Inferior parietal cortex (tissue), 1 donor: Measurements from ENCODE around the gene MEIOB.
"Not testable (repeated sequence)": the region's sequence is repeated elsewhere in the genome, so short reads cannot be mapped to it uniquely, and the experiment has no call there.

Experiments
- DNase-seq: peaks from one replicate; pipeline ENCODE4 v3.0.0-alpha.2; 2016; ENCODE audit errors: extremely low spot score

MEIOB gene

DNA sequence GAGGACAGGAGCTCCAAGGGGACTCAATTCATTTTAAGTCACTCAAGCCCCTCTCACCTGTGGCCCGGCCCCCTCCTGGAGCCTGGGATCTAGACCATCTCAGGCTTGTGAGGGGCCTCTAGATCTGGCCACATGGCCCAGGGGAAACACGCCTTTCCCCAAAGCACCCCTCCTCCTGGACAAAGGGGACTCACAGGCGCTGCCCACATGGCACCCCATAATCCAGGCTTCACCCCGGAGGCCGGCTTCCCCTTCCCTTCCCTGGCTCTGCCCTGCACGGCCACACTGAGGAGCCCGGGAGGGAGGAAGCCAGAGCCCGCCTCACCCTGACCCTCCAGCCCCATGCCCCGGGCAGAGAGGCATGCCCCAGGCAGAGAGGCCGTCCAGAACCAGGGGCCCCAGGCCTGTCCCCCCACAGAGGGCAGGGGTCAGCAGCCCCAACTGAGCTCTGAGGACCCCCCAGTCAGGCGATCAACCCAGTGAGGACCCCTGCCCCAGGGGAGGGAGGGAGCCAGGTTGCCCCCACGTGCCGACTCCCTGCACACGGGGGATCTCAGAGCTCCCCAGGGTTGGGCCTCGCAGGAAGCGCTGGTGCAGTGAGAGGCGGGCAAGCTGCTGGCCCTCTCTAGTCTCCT lies 35.4 kb upstream of the MEIOB start:
- no peak for DNase-seq

DNA sequence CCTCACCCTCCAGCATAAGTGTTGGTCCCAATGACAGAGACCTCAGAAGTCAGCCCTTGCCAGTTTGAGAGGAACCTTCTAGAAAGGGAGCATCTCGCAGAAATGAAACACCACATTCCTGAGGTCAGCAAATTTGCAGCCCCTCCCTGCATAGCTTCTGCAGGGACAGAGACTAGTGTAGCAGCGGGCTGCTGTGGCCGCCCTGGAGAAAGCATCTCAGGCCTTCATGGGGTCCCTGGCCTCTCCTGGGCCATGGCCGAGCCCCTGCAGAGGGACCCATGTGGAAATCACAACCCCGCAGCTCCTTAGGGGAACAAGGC lies 34.8 kb upstream of the MEIOB start:
- DNase-seq: no peak

DNA sequence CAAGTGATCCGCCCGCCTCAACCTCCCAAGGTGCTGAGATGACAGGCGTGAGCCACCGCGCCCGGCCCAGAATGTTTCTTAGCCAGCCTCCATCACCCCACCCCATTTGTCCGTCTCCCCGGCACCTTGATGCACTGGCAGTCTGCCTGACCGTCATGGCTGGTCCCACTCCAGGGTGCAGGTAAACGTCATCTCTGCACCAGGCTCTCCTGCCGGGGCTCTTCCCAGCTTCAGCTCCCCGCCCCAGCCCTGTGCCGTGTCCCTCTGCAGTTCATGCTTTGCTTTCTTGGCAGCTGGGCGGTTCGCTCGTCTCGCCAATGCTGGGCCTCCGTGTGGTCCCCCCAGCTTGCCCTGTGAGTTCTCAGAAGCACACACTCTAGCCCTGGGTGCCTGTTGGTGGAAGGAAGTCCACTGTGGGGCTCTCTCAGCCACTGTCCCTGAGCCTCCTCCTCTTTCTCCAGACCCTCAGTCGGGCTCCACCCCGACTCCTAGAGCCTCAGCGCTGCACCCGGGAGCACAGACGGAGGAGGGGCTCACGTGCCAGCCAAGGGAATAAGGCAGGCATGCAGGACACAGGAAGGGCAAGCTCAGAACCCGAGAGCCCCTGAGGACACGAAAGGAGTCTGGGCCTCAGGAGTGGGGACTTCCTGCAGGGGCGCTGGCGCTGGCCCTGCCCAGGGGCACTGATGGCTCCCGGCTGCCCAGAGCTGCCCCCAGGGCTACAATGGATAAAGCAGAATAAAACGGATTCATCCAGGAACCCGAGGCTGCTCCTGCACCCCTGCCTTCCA lies 34.3 kb upstream of the MEIOB start:
- no peak for DNase-seq

DNA sequence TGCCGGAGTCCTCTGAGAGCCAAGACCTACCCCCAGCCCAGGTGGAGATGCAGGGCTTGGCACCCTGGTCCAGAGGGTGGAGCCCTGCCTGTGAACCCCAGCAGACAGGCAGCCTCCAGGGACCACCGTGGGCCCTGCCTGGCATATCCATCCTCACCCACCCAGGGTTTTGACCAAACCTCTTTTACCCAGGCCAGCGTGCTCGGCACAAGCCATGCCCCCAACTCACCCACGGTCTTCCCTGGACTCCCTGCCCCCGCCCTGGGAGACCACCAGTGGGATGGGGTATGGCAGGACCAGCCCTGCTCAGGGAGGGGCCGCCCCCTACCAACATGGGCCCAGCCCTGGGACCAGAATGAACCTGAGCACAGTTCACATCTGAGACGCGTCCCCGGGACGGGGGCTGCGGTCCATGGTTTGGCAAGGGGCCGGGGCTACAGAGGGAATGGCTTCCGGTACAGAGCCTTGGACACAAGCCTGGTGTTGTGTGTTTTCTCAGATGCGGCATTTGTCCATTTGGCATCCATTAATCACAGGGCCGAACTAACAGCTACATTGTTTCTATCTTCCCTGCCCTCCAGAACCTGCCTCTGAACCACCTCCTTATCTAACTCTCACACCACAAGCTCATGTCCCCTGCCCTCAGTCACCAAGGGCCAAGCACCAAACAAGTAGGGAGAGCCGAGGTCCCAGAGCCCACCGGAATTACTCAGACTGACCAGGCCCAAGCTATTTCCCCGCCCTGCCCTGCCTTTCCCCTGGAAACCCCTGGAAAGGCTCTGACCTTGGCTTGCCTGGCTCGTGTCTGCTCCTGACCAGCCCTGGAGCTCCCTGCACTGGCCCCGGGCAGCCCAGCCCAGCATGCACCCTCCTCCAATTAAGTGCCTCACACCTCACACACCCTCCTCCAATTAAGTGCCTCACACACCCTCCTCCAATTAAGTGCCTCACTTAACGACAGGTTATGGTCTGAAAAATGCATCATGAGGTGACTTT lies 32.2 kb upstream of the MEIOB start:
- DNase-seq: no peak

DNA sequence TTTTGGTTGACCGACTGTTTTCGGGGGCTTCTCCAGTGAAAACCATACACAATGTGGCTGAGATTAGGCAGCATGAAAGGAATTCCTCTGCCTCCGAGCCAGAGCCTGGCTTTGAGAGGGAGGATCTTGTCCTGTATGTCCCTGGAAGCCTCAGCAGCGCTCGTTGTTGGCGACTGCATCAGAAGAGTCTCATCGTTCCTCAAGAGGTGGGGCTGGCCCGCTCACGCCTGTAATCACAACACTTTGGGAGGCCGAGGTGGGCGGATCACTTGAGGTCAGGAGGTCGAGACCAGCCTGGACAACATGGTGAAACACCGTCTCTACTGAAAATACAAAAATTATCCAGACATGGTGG lies 31.2 kb upstream of the MEIOB start:
- no peak for DNase-seq

DNA sequence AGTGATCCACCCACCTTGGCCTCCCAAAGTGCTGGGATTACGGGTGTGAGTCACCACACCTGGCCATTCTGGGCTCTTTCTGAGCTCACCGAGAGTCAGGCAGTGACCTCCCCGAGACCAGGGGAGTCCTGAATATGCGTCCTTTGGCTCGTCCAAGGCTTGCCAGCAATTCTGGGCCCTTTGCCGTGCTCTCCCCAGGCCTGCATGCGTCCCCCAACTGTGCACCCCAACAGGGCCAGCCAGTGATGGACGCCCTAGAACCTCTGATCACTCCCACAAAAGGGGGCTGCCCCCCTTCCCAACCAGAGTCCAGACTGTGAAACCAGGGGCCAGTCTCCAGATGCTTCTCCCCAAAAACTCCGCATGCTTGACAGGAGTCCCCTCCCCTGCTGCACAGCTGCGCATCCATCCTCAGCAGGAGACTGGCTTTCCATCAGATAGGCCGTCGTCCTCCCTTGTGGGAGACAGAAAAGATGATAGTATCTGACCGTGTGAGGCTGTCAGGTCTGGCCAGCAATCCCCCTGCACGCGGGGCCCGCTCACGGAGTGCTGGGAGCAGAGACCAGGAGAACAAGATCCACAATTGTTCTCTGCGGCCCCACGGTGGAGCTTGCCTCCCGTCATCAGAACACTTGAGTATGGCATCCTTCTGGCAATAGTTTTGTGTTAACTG lies 30.7 kb upstream of the MEIOB start:
- no peak for DNase-seq

DNA sequence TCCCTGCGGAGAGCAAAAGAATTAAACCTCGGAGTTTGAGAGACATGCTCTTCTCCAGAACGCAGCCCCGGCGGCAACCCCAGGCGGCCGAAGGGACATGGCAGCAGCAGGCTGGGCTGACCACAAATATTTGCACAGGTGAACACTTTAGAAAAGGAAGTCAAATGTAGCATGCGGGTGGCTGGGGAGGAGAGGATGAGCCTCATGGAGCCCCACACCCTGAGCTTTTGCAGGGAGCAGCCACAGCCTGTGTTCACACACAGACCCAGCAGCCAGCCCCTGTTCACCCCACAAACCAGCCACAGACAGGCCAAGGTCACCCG lies 28.4 kb upstream of the MEIOB start:
- no peak for DNase-seq

DNA sequence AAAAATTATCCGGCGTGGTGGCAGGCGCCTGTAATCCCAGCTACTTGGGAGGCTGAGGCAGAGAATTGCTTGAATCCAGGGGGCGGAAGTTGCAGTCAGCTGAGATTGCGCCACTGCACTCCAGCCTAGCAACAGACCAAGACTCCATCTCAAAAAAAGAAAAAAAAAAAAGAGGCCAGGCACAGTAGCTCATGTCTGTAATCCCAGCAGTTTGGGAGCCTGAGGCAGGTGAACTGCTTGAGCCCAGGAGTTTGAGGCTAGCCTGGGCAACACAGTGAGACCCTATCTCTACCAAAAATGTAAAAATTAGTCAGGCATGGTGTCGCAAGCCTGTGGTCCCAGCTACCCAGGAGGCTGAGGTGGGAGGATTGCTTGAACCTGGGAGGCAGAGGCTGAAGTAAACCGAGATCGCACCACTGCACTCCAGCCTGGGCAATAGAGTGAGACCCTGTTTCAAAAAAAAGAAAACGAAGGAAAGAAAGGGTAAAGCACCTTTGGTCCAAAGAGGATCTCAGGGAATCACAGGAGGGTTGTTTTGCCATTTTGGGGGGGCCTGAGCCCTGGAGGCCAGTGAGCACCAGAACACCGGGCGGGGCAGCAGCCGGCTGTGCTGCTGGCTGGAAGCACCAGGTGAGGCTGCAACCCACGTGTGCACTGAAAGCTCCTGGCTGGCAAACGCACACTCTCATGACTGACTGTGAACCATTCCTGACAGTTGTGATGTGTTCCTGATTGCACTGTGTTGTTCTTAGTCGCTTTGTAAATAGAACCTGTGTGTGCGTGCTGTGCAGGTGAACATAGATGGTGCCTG lies 27.9 kb upstream of the MEIOB start:
- no peak for DNase-seq

DNA sequence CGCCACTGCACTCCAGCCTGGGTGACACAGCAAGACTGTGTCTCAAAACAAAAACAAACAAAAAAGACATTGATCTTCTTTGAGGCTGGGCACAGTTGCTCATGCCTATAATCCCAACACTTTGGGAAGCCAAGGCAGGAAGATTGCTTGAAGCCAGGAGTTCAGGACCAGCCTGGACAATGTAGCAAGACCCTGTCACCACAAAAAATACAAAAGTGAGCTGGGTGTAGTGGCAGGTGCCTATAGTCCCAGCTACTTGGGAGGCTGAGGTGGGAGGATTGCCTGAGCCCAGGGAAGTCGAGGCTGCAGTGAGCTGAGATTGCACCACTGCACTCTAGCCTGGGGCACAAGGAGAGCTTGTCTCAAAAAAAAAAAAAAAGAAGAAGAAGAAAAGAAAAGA lies 25.7 kb upstream of the MEIOB start:
- DNase-seq: not testable (repeated sequence)

DNA sequence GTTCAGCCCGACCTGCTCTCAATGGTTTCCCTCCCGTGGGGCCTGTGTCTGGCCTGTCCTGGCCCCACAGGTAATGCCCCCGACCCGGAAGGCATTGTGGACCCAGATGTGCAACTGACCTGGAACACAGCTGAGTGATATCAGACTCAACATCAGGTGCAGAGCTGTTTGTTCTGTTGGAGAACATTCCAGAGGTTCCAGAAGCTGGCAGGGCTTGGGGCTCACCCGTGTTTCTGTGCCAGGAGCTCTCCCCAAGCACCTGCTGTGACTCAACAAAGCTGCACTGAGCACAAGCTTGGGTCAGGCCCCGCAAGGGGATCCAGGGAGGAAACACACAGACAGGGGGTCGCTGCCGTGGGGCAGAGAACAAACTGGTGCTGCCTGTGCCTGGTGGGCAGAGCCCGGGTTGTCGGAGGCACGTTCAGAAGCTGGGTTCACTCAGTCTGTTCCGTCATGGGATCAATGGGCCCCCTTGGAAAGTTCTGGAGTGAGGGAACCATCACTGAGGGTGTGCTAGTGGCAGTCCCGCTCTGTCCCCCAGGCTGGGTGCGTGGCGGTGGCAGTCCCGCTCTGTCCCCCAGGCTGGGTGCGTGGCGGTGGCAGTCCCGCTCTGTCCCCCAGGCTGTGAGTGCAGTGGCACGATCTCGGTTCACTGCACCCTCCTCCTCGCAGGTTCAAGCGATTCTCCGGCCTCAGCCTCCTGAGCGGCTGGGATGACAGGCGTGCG lies 24.1 kb upstream of the MEIOB start:
- DNase-seq: no peak

DNA sequence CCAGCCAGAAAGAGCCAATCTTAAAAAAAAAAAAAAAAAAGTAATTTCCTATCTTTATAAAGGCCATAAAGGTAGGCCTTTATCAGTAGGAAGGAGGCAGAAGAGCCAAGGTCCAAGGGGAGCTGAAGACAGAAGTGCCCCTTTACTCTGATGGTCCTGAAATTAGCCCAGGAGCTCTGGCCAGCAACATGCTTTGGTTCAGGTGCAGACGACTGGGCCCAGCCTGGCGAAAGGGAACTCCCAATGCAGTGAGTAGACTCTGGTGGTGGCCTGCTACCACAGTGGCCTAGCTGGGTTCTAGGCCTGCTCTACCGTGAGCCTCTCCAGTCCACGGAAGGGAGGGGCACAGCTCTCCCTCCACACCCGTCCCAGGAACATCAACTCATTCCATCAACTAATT lies 23.1 kb upstream of the MEIOB start:
- no peak for DNase-seq

DNA sequence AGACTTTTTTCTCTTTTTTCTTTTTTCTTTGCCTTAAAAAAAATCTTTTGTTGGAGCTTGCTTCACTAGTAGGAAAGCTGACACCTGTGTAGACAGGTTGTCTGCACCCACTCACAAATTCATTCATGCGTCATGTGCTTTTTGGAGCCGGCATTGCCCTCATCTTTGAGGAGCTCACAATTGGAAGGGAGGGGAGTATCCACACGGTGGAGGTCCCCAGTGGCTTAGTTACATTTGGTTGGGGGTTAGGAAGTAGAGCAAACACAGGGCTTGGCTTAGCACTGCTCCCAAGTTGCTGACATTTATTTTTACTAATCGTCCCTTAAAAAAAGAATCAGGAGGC lies 18.7 kb upstream of the MEIOB start:
- DNase-seq: no peak

DNA sequence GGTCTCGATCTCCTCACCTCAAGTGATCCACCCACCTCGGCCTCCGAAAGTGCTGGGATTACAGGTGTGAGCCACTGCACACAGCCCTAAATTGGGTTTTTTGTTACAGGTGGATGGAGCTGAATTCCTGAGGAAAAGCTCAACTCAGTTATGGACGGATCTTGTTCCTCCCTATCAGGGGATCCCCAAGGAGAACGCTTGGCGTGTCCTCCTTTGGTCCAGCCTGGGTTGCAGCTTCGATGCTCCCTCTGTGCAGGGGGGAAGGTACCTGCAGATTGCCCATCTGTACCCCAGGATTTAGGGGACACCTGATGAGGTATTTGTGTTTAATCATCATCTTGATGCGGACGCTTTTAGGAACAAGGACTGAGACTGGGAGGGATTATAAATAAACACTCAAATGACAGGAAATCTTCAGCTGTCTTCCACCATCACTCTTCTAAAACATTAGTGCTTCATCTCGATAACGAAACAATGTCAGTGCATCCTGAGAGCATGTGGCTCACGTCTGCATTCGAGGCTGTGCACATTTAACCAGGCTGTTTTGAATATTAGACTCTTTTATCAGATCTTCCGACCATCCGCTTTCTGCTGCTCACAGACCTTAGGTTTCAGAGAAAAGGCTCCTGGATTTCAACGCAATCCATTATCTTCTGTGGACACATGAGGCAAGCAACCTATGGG lies 18.2 kb upstream of the MEIOB start:
- DNase-seq: no peak

DNA sequence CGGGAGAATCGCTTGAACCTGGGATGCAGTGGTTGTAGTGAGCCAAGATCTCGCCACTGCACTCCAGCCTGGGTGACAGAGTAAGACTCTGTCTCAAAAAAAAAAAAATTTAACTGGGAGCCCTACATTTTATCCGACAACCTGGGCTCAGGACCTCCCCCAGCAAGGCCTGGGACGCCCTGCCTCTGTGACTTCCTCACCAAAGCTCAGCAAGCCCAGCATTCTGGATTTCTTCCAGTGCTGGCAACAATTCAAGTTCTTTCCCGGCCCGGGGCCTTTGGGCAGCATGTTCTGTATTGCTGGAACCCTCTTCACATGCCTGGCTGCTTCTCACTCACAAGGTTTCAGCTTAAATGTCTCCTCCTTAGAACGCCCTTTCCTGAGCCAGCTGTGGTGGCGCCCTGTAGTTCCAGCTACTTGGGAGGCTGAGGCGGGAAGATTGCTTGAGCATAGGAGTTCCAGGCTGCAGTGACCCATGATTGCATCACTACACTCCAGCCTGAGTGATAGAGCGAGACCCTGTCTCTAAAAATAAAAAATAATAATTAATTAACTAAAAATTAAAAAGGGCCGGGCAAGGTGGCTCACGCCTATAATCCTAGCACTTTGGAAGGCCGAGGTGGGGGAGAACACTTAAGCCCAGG lies 15.9 kb upstream of the MEIOB start:
- DNase-seq: no peak

DNA sequence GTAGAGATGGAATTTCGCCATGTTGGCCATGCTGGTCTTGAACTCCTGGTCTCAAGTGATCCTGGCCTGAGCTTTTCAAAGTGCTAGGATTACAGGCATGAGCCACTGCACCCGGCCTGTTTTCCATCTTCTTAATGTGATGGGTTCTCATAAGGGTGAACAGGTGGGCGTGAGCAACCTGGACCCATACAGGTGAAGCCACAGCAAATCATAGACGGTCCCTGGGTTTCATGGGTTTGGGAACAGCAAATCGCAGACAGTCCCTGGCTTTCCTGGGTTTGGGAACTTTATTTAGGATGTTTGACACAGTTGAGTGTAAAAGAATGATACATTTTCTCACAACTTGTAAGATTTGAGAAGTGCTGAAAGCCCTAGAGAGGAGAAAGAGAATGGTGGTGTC lies 12.9 kb upstream of the MEIOB start:
- DNase-seq: no peak

DNA sequence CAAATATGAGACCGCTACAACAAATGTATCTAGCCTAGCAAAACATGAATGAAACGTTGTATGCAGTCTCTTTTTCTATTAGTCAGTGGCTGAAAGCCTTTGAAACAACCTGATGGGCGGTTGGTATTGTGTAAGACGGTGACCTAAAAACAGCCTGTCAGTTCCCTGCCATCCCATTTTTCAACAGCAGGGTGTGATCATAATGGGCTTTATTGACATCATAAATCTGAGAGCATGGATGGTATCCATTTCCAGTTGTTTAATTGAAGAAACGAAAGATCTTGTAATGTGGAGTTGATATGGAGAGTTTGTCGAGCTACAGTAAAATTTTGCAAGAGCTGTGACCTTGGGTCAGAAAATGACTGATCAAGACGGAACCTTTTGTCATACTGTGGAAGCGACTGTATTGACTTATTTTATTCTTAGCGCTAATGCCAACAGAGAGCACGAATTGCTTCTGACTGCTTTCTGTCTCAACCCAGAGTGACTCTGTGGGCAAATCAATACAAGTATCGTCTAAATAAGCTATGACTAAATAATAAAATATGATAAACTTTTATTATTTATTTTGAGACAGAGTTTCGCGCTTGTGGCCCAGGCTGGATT lies 12.3 kb upstream of the MEIOB start:
- no peak for DNase-seq

DNA sequence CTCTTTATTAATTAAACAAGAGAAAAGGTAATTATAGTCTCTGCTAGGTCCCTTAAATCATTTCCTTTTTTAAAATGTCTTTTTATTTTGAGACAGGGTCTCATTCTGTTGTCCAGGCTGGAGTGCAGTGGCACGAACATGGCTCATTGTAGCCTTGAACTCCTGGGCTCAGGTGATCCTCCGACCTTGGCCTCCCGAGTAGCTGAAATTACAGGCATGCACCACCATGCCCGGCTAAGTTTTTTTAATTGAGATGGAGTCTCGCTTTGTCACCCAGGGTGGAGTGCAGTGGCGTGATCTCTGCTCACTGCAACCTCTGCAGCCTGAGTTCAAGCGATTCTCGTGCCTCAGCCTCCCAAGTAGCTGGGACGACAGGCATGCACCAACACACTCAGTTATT lies 9.2 kb upstream of the MEIOB start:
- DNase-seq: not testable (repeated sequence)

DNA sequence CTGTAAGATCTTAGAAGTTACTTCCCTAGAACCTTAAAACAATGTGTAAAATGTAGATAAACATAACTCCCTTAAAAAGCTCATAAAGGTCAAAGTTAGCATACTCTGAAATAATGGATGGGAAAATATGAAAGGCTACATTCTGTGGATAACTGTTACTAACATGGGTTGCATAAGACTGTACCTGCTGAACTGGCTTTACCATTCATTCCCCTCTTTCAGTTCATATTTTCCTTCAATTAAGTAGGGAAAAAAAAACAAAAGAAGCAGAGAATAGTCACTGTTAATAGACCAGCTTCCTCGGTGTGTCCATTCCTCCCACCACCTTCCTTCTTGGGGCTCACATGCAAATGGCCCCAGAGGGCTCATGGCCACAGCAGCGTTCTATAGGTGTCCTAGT lies 7.5 kb upstream of the MEIOB start:
- no peak for DNase-seq

DNA sequence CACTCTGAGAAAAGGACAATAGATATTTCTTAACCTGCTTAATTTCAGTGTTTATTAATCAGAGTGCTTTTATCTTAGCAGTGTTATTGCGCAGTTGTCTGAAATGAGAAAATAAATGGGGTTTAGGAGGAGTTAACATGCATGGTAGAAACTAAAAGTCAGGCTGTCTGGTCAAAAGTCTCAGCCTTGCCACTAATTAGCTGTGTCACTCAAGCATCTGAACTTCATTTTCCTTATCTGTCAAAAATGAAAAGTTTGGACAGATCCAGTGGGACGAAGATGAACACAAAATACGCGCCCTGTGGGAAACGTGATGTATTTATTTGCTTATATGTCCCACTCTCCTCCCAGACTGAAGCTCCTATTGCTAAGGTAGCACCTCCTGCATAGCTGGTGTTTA lies 6.3 kb upstream of the MEIOB start:
- DNase-seq: no peak
